ENCODE measurements around the gene POLR2H.

DNA sequence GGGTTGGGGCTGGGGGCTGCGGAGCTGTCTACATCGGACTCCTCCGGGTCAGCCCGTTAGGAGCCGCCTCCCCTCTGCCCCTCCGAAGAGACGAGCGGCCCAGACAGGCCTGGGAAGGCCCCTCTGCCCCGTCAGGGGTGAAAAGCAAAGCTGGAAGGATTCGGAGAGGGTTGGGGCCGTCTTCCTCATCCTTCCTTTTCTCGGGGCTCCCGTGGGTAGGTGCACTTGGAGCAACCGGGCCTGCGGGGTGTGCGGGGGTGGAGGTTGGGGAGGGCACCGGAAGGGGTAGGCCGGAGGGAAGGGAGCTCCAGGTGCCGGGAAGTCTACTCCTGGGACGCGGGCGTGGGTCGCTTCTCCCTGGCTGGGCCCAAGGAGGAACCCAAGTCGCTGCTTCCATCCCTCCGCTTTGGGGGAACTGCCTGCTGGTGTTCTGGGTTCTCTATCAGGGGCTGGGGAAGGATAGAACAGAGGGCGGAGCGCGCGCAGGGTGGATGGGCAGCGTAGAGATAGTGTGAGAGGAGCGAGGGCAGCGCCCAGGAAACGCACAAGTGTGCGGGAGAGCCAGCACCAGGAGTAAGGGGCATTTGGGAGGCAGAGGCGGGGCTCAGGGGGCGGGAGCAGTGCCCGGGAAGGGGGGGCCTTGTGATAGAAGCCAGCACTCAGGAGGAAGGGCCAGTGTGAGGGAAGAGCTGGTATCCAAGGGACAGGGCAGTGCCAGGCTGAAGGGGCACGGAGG, 590 bp downstream of the POLR2H start:
- TF ChIP-seq GATA2 (IDR thresholded peaks at IDR 0.05; ENCODE audit: low read depth, low read length): no peak
- TF ChIP-seq GATA3 (IDR thresholded peaks at IDR 0.05; ENCODE audit: low read depth, low read length): no peak
